Stimulated activated CD4-positive, alpha-beta T cell treated with anti-CD3 and anti-CD28 coated beads, Interleukin-4, amount 100 ng/mL, for 1 hour (primary cell): ENCODE data around the gene STEAP3.

Experiments used
- DNase-seq: peaks from one replicate; pipeline ENCODE4 v3.0.0-alpha.2; 2020

The STEAP3 gene

DNA sequence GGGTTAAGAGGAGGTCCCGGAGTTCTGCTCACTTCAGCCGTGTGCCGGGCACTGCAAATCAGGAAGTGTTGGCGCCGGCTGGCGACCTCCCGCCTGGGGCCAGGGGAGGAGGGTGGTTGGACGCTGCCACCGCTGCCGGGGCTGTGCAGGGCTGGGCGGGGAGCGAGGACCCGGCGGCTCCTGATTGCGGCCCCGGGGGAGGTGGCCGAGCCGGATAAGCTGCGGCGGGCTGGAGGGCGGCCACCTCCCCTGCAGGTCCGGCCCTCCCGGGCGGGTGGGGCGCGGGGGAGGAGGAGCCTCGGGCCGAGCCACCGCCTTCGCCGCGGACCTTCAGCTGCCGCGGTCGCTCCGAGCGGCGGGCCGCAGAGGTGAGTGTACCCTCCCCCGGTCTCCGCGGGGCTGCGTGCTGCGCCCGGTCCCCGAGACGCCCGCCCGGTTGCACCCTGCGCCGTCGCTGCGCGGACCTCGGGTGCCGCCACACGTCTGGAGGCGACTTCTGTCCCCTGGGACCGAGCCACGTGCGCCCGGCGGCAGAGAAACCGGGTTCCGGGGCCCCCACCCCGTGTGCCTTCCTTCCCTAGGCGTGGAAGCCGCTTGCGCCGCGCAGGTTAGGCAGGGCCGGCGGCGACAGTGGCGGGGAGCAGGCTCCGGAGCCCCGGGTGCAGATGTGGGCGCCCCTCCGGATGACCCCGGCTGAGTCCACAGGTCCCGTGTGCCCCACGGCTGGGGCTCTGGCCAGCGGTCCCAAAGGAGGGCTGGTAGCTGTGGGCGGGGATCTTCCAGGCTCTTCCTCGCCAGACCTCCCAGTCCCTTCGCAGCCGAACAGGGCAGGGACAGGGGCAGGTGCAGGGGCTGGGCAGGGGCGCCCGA, at the start of gene STEAP3:
Gene STEAP3, plus strand, starts transcription at position 314 of the 870 bp plus-strand sequence. CDS start 7,179 bp downstream, outside the sequence.
- DNase-seq: no peak

- DNase-seq: peak; percentile 61
These were observed 49.2 kb upstream of the STEAP3 start for GRCh38 chr2:119174216-119174992.

GRCh38 chr2:119174993-119175347, 48.7 kb upstream of the STEAP3 start:
- DNase-seq: no peak

DNA sequence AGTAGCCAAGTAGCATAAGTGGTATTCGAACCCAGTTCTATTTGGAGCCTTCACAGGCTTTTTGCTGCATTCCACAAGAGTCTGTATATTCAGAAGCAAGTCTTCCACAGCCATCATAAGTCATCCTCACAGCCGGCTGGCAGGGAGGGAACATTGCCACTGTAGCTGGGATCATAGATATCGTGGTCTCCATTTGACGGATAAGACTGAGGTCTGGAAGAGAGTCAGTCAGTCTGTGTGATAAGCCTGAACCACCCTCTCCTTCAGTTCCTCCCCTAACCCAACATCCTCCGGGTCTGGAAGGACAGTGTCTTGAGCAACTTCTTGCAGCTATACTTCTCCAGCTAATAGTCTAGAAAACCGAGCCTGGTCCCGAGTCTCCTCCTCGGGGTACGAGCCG, 48.1 kb upstream of the STEAP3 start:
- no peak for DNase-seq

GRCh38 chr2:119177171-119177837, 46.3 kb upstream of the STEAP3 start:
- no peak for DNase-seq

- no peak for DNase-seq
These were observed 45.8 kb upstream of the STEAP3 start for GRCh38 chr2:119177838-119178190.

DNA sequence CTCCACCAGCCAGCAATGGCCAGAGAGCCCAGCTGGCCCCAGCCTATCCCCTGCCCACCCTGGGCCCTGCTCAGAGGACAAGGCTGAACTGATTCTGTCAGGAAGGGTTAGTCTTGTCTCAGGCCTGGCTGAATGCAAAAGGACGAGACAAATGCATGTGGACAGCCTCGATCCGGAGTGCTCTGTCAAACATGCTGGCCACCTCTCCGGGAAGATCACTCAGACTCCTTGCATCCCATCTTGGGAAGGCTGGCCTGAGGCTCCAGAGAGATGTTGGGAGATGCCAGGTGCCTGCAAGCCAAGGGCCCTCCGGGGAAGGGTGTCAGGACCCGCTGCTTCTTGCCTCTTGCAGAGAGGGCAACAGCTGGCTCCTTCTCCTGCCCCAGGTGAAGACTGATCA, 44.9 kb upstream of the STEAP3 start:
- DNase-seq: no peak

DNA sequence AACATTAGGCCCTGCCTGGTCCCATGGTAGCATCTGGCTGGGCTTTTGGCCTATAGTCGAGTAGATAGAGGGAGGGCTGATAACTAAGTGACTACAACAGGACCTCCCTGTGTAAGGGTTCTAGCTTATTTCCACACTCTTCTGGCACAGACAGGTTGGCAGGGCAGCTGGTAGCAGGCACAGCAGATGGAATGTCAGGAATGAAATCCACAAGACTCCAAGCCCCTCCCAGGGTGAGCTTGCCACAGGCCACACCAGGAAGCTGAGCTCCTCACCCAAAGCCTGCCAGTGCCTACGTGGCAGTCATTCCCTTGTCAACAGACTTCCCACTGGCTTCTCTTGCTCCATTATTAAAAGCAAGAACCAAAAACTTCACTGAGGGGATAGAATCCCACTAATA, 44.4 kb upstream of the STEAP3 start:
- no peak for DNase-seq

GRCh38 chr2:119179991-119180390, 43.6 kb upstream of the STEAP3 start:
- no peak for DNase-seq

GRCh38 chr2:119180892-119181291, 42.7 kb upstream of the STEAP3 start:
- no peak for DNase-seq

GRCh38 chr2:119181391-119181790, 42.2 kb upstream of the STEAP3 start:
- DNase-seq: no peak

DNA sequence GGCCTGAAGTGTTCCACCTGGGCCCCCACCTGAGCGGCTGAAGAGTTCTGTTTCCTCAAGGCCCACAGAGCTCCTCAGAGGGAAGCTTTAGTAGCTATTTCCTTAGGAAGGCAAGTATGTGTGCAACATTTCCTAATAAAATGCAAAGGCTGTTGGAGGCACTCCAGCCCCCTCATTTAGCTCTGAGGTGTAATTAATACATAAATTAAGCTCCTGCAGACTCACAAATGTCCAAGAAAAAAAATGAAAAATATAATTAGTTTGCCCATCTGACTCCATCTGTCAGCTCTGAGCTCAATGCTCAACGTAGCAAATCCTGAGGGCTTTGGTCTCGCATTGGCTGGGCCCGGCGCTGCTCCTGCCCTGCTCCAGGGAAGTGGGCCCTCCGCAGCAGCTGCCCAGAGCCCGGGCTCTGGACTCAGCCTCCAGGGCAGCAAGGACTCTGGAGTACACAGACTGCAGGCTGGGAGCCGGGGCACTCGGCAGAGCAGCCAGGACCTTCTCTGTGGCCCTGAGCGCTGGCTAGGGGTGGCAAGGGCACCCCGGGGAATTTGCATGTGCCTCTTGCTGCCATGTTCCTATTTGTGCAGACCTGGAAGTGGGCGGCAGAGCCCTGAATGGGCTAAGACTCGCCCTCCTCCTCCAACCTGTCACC, 41.7 kb upstream of the STEAP3 start:
- no peak for DNase-seq

- no peak for DNase-seq
These were observed 39.1 kb upstream of the STEAP3 start for GRCh38 chr2:119184512-119184911.

DNA sequence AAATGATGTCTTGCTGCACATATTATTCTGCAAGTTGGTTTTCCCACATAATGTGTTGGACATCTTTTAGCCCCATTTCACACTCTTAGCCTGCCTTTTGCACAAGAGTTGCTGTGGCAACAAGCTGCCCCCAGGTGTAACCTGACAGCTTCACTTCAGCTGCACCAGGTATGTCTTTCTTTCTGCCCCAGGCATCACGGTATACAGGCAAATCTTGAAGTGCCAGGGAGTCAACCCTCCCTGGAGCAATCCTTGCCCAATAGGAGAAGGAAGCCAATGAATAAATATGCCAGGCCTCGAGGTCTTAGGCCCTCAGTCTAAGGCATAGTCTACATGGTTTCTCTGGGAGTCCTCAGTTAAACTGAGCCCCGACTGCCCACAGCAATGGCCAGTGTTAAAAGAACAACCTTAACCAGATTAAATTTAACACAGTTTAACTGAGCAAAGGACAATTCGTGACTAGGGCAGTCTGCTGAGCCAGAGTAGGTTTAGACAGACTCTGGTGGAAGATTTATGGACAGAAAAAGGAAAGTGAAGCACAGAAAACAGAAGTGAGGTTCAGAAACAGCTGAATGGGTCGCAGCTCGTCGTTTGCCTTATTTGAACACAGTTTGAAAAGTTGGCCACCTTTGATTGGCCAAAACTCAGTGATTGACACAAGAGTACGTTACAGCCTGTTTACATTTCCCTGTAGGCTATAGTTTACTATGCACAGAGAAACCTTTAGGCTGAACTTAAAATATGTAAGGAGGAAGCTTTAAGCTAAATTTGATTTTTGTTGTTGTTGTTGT, 33.1 kb upstream of the STEAP3 start:
- no peak for DNase-seq

DNA sequence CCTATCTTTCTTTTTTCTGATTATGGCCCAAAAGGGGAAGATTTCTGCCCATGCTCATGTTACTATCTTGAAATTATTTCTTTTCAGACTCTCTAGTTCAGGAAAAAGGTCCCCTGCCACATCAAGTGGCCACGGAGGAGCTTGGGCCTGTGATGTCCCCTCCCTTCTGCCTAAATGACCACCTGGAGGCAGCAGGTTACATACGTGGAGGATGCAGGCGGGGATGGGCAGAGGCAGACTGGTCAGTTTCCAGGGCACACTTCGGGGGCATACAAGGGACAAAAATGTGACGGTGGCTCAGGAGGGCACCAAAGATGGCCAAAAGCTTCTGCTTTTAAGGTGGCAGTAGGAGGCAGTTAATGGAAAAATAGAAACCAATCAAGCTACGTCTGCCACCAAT, 30.7 kb upstream of the STEAP3 start:
- DNase-seq: no peak

DNA sequence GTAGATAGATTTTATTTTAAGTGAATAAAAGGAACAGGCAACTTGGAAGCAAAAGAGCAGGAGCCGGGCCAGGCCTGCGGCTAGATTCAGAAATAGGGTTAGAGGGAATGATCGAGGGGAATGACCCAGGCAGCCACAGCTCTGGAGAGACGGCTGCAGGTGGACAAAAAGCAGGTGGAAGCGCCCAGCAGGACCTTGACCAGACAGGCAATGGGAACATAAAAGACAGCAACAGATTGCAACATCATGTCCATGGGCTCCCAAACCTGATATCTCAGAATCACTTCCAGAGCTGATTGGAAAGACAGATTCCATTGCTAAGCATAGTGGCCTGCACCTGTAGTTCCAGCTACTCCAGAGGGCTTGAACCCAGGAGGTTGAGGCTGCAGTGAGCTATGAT, 28.6 kb upstream of the STEAP3 start:
- no peak for DNase-seq

GRCh38 chr2:119195887-119196286, 27.7 kb upstream of the STEAP3 start:
- no peak for DNase-seq

GRCh38 chr2:119196301-119197125, 27.1 kb upstream of the STEAP3 start:
- no peak for DNase-seq

DNA sequence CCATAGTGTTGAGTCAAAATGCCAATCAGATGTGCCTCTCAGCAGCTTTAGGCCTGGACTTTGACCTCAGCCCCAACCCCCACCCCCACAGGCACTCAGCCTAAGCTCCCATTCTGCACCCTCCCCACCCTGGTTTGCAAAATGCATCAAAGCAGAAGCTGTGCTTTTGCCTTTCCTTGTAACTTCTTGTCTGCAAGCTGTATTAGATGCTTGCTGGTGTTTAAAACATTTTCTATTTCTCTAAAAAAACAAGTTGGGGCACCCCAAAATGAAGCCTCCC, 26.6 kb upstream of the STEAP3 start:
- DNase-seq: no peak

DNA sequence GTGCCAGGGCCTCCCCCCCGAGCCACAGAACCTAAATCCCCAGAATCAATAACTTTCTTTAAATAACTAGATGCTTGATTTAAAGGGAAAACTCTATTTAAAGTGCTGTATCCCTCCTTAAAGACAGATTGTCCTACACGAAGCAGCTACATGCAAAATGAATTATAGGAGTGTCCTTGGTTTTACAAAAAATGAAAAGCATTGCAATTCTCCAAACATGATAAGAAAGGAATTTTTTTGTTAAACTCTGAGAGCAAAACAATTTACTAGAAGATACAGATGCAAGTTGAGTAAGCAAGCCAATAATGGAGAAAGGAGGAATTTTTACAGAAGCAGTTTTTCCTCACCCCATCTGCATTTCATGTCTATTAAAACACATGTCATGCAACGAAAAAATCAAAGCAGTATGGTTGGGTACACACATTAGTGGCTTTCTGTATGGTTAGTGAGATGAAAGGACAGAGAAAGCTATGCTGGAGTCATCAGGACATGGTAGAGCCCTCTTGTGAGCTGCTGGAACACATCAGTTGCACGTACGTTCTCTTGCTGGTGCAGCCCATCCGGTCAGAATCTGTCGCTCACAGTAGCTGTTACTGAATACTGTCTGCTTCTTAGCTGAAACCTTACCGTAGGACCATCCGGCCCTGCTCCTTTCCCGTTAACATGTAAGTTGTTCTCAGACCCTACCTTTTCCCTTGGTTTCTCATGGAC, 25.9 kb upstream of the STEAP3 start:
- DNase-seq: no peak

GRCh38 chr2:119198240-119198840, 25.3 kb upstream of the STEAP3 start:
- DNase-seq: no peak
